HG03135 (cell line): ENCODE measurements around the gene AREG.

ENCODE experiments used
- ATAC-seq: cut with Tn5 transposase; IDR thresholded peaks from one replicate; pipeline ENCODE4 v1.9.1; 2021; ENCODE audit warnings: mild to moderate bottlenecking, moderate library complexity; ENCODE audit not compliant: unreplicated experiment

AREG gene

DNA sequence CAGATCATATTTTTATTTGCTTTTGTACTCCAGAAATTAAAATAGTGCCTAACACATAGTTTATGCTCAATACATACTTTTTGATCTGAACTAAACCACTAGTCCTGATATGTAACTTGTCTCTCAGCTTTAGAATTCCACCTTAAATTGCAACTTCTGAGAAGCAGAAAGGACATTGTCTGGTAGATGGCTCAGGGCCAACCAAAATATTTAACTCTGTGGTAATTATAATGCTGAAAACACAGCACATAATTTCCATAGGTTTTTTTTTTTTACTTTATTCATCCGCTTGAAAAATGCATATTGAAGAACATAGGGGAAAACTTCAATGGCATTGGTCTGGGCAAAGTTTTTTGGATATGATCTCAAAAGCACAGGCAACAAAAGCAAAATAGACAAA lies 59.3 kb downstream of the AREG start:
- ATAC-seq = no peak
